ENCODE results near the gene PNPLA8.
"Not testable (repeated sequence)": the region's sequence is repeated elsewhere in the genome, so short reads cannot be mapped to it uniquely, and the experiment has no call there.

Gene PNPLA8

GRCh38 chr7:108479118-108479517 is 46.8 kb downstream of the PNPLA8 start:
- DNase-seq (ENCODE audit: low spot score) = no peak

DNA sequence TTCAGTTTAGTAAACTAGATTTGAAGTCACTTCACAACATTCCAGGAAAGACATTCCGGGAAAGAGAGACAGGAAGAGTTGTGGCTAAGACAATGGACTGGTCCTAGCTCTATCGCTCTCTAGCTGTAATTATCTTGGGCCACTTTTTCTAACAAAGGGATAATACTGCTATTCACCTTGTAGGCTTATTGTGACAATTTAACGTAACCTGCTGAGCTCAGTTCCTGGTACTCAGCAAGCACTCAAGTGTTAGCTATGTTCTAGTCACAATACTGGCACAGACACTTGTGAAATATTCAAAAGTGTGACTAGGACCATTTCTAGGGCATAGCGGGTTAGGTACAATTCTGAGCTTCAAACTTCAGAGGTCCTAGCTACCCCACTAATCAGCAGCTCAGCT is 57.7 kb downstream of the PNPLA8 start:
- no peak for DNase-seq (ENCODE audit: low spot score)

GRCh38 chr7:108467391-108467790 is 58.5 kb downstream of the PNPLA8 start:
- no peak for DNase-seq (ENCODE audit: low spot score)

GRCh38 chr7:108466322-108466721 is 59.6 kb downstream of the PNPLA8 start:
- DNase-seq (ENCODE audit: low spot score) = not testable (repeated sequence)

DNA sequence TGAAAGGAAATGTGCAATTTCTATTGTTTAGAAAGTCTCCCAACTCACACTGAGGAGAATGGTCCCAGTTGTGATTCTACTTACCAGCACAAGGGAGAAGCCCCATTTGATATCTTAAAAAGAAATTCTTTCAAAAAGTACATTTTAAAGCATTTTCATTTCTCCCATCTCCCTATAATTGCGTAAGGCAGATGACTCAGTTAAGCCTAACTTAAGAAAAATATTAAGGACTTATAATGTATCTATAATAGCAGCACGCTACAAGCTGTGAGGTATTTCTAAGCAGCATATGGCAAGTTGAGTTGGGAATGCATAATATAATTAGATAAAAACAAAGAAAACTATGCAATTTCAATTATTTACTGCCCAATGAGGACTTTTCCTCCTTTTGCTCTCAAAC is 61.2 kb downstream of the PNPLA8 start:
- DNase-seq (ENCODE audit: low spot score) = no peak

DNA sequence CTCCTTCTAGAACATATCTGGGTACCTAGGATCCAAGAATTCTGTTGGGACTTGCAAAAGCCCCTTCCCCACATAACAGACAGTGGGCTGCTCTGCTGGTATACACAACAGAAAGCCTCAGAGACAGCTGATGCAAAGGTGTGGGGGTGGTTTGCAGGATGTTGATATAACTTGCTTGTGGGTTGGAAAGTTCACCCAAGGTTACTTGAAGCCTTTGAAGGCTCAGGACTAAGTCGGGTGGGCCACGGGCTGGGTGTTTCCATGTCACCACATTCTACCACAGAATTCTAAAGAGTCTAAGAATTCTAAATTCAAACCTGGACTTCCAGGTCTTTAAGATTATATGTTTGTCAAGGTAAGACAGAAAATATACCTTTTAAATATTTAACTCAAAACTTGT is 62.3 kb downstream of the PNPLA8 start:
- no peak for DNase-seq (ENCODE audit: low spot score)

DNA sequence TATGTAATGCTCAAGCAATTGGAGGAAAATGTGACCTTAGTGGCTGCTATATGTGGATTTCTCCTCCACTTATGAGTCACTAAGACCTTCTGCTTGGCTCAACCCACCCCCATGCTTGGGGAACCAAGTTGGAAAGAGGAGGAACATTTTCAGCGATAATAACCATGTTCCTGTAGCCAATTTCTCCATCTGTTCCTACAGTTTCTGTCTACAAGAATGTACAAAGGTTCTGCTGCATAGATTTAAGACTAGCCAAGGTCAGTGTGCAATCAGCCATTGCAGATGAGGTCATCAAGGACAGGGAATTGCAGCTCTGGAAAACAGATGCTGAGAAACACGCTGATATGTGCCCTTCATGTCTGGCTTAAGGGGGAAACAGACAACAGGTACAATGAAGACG is 64.1 kb downstream of the PNPLA8 start:
- DNase-seq (ENCODE audit: low spot score) = no peak

DNA sequence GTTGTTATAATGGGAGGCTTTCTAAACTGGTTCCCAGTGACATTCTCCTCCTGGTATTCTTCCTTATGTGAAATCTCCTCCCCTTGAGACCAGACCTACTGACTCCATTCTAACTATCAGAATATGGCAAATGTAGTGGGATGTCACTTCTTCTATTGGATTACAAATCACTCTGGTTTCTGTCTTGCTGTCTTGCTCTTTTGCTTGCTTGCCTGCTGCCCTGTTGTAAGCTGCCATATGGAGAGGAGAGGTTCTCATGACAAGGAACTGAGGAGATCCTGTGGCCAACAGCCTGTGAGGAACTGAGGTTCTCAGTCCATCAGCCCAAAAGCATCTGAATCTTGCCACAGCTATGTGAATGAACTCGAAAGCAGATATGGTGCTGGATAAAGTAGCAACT is 65.0 kb downstream of the PNPLA8 start:
- no peak for DNase-seq (ENCODE audit: low spot score)

GRCh38 chr7:108459922-108460551 is 65.9 kb downstream of the PNPLA8 start:
- no peak for DNase-seq (ENCODE audit: low spot score)

GRCh38 chr7:108457871-108458270 is 68.1 kb downstream of the PNPLA8 start:
- no peak for DNase-seq (ENCODE audit: low spot score)

DNA sequence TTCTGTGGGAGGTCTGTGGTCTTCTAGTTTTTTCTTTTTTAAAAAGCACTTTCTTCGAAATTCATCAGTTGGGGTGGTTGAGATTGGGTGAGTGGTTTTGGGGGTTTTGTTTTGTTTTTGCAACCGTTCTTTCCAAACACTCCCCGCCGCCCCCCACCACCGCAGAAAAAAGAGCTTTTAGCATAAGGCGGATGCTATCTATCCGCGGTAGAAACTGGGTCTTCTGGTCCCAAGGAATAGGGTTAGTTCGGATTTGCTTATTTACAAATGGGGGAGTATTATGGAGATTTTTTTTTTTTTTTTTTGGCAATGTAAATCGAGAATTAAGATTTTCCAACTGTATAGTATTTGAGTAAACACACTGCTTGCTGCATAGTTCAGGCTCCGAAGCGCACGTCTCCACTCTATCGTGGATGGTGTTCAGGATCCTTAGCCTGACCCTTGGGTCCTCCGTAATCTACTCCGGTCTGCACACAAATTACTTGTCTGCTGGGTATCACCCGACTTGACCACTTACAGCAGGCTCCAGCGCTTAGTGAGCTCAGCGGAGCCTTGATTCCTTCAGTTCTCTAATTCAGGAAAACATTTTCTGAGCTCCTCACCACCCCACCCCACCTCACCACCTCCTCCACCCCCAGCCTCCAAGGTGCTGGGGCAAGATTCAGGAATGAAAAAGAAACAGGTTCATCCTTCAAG is 68.9 kb downstream of the PNPLA8 start:
- no peak for DNase-seq (ENCODE audit: low spot score)

DNA sequence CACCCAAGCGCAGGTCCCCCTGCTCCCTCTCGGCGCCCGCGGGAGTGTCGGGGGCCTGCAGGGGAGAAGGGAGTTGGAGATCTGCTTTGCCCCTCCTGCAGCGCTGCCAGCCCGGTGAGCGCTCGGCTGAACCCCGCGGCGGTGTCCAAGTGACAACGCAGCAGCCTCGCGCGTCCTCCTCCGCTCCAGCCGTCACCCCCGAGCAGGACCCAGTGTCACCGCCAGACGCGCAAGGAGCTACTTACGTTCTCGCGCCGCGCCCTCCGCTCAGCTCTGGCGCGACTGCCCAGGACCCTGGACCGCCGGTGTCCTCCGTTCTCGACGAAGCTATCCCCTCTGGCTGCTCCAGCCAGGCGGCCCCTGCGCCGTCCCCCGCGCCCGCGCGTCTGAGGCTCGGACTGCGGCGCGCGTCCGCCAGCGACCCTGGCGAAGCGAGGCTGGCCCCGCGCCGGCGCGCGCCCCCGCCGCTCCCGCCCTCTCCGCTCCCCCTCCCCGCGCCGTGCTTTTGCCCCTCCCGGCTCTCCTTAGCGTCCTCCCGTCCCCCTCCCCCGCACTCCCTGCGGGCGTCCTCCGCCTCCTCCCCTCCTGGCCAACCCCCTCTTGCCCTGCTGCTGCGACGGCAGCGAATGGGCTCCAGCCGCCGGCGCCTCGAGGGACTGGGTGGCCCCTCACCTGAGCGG is 69.8 kb downstream of the PNPLA8 start, which contains the start of gene NRCAM:
TSS of gene NRCAM (minus strand) at position 439 of the 680 bp plus-strand sequence. CDS start 216,372 bp downstream, outside the sequence.
- no peak for DNase-seq (ENCODE audit: low spot score)

GRCh38 chr7:108455551-108455997 is 70.4 kb downstream of the PNPLA8 start:
- DNase-seq (ENCODE audit: low spot score) = no peak

DNA sequence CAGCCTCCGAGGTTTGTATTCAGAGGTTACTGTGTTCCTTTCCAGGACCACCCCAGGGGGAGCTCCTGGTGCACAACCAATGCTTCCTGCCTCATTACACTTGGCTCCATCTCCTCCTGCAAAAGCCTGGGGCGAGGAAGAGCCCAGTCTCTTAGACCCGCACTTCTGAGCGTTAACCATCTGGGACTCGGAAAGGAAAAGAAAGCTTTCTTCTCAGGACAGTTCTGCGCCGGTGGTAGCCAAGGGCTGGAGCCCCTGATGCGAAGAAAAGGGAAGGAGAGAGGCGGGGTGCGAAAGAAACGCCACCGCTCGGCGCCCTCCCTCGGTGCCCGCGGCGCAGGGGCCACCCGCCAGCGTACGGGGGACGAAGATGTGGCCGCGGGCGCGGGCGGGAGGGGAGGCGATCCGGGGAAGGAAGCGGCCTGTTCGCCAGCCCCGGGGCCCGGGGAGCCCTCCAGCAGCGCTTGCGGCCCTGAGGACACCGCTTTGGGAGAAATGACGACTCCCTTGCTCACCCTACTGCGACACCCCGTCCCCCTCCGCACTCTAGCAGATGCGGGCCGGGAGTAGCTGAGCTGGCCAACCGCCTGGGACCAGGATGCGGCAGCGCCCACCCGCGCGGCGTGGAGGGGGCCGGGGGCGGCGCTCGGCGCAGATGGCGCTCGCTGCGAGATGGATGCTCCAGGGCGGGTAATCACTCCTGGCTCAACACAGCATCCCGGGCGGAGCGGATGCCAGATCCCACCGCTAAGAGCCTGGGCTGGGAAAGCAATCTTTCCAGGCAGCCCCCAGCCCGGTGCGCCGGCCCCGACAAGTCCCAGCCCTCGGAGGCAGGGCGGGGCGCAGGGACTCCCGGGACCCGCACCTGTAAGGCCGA is 71.0 kb downstream of the PNPLA8 start:
- no peak for DNase-seq (ENCODE audit: low spot score)

- DNase-seq (ENCODE audit: low spot score) = no peak
Observed at GRCh38 chr7:108454317-108454673, 71.6 kb downstream of the PNPLA8 start.

DNA sequence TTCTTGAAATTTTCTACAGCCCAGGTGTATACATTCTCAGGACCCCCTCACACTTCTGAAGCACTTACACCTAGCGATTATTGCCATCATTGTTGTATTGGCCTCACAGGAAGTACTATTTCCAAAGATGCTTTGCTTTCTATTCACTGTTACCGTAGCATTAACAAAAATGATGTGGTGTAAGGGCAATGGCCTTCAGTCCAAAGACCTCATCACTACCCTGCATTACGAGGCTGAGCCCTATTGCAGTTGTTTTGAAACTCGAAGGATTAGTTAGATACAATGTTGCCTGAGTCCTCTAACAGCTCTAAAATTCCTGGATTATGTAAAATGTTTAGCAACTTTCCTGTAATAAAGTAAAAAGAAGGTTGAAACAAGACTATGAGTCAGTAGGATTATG is 72.6 kb downstream of the PNPLA8 start:
- DNase-seq (ENCODE audit: low spot score) = no peak

DNA sequence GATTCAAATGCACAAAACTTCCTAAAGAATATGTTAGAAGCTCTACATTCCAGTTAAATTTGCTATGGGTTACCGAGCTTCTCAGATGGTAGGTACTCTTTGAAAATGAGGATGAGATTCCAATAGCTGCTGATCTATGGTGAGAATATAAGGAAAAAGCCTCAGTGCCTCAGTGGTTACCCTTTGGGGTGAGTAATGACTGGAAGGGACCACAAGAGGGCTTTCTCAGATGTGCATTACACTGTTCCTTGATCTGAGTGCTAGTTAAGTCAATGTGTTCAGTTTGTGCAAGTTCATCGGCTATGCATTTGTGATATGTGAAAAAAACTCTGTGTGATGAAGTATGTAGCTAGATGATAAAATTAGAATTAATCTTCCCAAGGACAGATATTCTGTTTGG is 73.2 kb downstream of the PNPLA8 start:
- DNase-seq (ENCODE audit: low spot score) = peak; percentile 11

DNA sequence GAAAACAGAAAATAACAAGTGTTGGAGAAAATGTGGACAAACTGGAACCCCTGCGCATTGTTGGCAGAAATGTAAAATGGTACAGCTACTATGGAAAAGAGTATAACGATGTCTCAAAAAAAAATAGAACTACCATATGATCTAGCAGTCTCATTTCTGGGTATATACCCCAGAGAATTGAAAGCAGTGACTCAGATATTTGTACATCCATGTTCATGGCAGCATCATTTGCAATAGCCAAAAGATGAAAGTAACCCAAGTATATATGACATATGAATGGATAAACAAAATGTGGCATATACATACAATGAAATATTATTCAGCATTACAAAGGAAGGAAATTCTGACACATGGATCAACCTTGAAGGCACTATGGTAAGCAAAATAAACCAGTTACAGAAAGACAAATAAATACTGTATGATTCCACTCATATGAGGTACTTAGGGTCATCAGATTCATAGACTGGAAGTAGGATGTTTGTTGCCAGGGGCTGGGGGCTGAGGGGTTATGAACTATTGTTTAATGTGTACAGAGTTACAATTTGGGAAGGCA is 74.6 kb downstream of the PNPLA8 start:
- no peak for DNase-seq (ENCODE audit: low spot score)

GRCh38 chr7:108450160-108450559 is 75.8 kb downstream of the PNPLA8 start:
- DNase-seq (ENCODE audit: low spot score) = no peak

GRCh38 chr7:108449521-108449920 is 76.4 kb downstream of the PNPLA8 start:
- no peak for DNase-seq (ENCODE audit: low spot score)

- no peak for DNase-seq (ENCODE audit: low spot score)
Observed at GRCh38 chr7:108448584-108449505, 77.1 kb downstream of the PNPLA8 start.

Measured in hematopoietic multipotent progenitor cell treated with erythropoietin and hydrocortisone succinate and interleukin-3 and kit ligand, for 17 days (in vitro differentiated cells).